GM23248 (cell line): ENCODE results near the gene NR1H4. TPM values are rescaled to one million over a fixed set of nuclear protein-coding genes. Genes with fewer than 3 reads are reported as not detected.

Source experiments
- DNase-seq: peaks from one replicate; pipeline ENCODE4 v3.0.0-alpha.2; 2015
- H2AFZ ChIP-seq: fragments of 200-600 bp; sonication (generic); 2 replicates; pipeline ENCODE4 v1.6.1; 2016; ENCODE audit warnings: antibody characterized with exemption
- H3F3A ChIP-seq: fragments of 200-600 bp; sonication (generic); 2 replicates; pipeline ENCODE4 v1.6.1; 2016; ENCODE audit warnings: mild to moderate bottlenecking, antibody characterized with exemption, mixed run types; ENCODE audit not compliant: insufficient read depth
- H3K27ac ChIP-seq: fragments of 200-600 bp; sonication (generic); 2 replicates; pipeline ENCODE4 v1.5.1; 2016; ENCODE audit warnings: mild to moderate bottlenecking
- H3K27me3 ChIP-seq: fragments of 200-600 bp; sonication (generic); replicated peaks from 2 replicates; pipeline ENCODE4 v1.6.1; 2016; ENCODE audit warnings: mild to moderate bottlenecking; ENCODE audit not compliant: insufficient read depth
- H3K36me3 ChIP-seq: fragments of 200-600 bp; sonication (generic); 2 replicates; pipeline ENCODE4 v1.6.1; 2016; ENCODE audit warnings: low read depth, mild to moderate bottlenecking
- H3K4me1 ChIP-seq: fragments of 200-600 bp; sonication (generic); 2 replicates; pipeline ENCODE4 v1.6.1; 2016; ENCODE audit warnings: mild to moderate bottlenecking; ENCODE audit not compliant: insufficient read depth
- H3K4me2 ChIP-seq: fragments of 200-600 bp; sonication (generic); one replicate; pipeline ENCODE4 v1.6.1; 2016; ENCODE audit warnings: mild to moderate bottlenecking; ENCODE audit not compliant: unreplicated experiment
- H3K4me3 ChIP-seq: fragments of 200-600 bp; sonication (generic); 2 replicates; pipeline ENCODE4 v1.5.1; 2016; ENCODE audit warnings: mild to moderate bottlenecking
- H3K79me2 ChIP-seq: fragments of 200-600 bp; sonication (generic); 2 replicates; pipeline ENCODE4 v1.6.1; 2016; ENCODE audit warnings: mild to moderate bottlenecking; ENCODE audit not compliant: insufficient read depth
- H3K9ac ChIP-seq: fragments of 200-600 bp; sonication (generic); 2 replicates; pipeline ENCODE4 v1.6.1; 2016; ENCODE audit warnings: mild to moderate bottlenecking
- H3K9me2 ChIP-seq: fragments of 200-600 bp; sonication (generic); 2 replicates; pipeline ENCODE4 v1.6.1; 2016; ENCODE audit warnings: mixed run types, mild to moderate bottlenecking, moderate library complexity; ENCODE audit not compliant: insufficient read depth
- H3K9me3 ChIP-seq: fragments of 200-600 bp; sonication (generic); one replicate; pipeline ENCODE4 v1.6.1; 2017; ENCODE audit warnings: low read depth
- H4K20me1 ChIP-seq: fragments of 200-600 bp; sonication (generic); 2 replicates; pipeline ENCODE4 v1.6.0; 2016; ENCODE audit not compliant: insufficient read depth
- EZH2 ChIP-seq: fragments of 200-600 bp; sonication (generic); IDR thresholded peaks from 2 replicates; pipeline ENCODE4 v1.6.1; 2018; ENCODE audit warnings: antibody characterized with exemption, mild to moderate bottlenecking; ENCODE audit not compliant: insufficient read depth, poor library complexity, severe bottlenecking
- EZH2phosphoT487 ChIP-seq: fragments of 200-600 bp; sonication (generic); IDR thresholded peaks from 2 replicates; pipeline ENCODE4 v1.6.1; 2018; ENCODE audit warnings: antibody characterized with exemption, moderate library complexity, mild to moderate bottlenecking, low read depth; ENCODE audit not compliant: insufficient read depth
- WGBS, 2 experiments: methylation state at CpG; one replicate each; pipeline ENCODE4 v1.1.6; 2015 to 2017; ENCODE audit warnings: low lambda C conversion rate in 2 of 2, low coverage in 1 of 2; ENCODE audit errors: missing lambda C conversion rate in 2 of 2; 5-methylcytosine and 5-hydroxymethylcytosine counted together
- in situ Hi-C: fragments of 300-500 bp; cut with MboI; formaldehyde crosslinking; loops from 2 replicates; pipeline ENCODE4 v1.15.0; 2020
- polyA plus RNA-seq: library from polyadenylated mRNA; unstranded; fragments of >200 nt; fragmentation: Nextera tagmentation; extraction: Ambion mirVana; gene quantifications from 2 replicates; pipeline ENCODE4 v1.2.1, GENCODE V29; 2016
- total RNA-seq: library from RNA; depleted of rRNA; stranded (reverse); fragments of >200 nt; shearing (Covaris generic); gene quantifications from 2 replicates; pipeline ENCODE4 v1.2.3, GENCODE V29; 2014

Gene NR1H4
- total and polyA plus RNA-seq, 2 experiments from 2014 or later, result not detected

GRCh38 chr12:100461330-100461973 is 12.2 kb upstream of the NR1H4 start:
- Histone ChIP-seq H2AFZ (no peak overlapping the region), H3F3A (no peaks in the 10 kb centered on the region), H4K20me1 (no peaks in the 10 kb centered on the region), H3K9ac (no peak overlapping the region), H3K4me3 (no peak overlapping the region), H3K27ac (no peak overlapping the region), H3K4me1 (no peaks in the 10 kb centered on the region), H3K79me2 (no peaks in the 10 kb centered on the region), H3K9me3 (no peaks in the 10 kb centered on the region), H3K9me2 (no peaks in the 10 kb centered on the region), H3K4me2 (no peak overlapping the region), H3K27me3 (no peaks in the 10 kb centered on the region), H3K36me3 (no peaks in the 10 kb centered on the region)
- in situ Hi-C loops, result no loop called here
- no peak for TF ChIP-seq EZH2phosphoT487
- no peak for TF ChIP-seq EZH2
- no peak for DNase-seq
- WGBS, 2 experiments, result 41 to 47% methylated on average over 1 of the region's 1 CpG

- Histone ChIP-seq H3K36me3 (no peaks in the 10 kb centered on the region), H4K20me1 (no peaks in the 10 kb centered on the region), H3K27ac (no peak overlapping the region), H3K9me3 (no peaks in the 10 kb centered on the region), H3K4me3 (no peak overlapping the region), H3K9ac (no peak overlapping the region), H3K79me2 (no peaks in the 10 kb centered on the region), H2AFZ (no peak overlapping the region), H3F3A (no peaks in the 10 kb centered on the region), H3K4me1 (no peaks in the 10 kb centered on the region), H3K9me2 (no peaks in the 10 kb centered on the region), H3K27me3 (no peaks in the 10 kb centered on the region), H3K4me2 (no peak overlapping the region)
- no peak for DNase-seq
- TF ChIP-seq EZH2, result no peak
- no peak for TF ChIP-seq EZH2phosphoT487
- WGBS, 2 experiments, result 31 to 52% methylated on average over 1 of the region's 1 CpG
- in situ Hi-C loops, result no loop called here
These were observed 10.0 kb upstream of the NR1H4 start for GRCh38 chr12:100463661-100464060.

GRCh38 chr12:100464529-100464928 is 9.1 kb upstream of the NR1H4 start:
- no peak for TF ChIP-seq EZH2phosphoT487
- no peak for TF ChIP-seq EZH2
- no peak for DNase-seq
- Histone ChIP-seq H3K4me2 (no peak overlapping the region), H4K20me1 (no peaks in the 10 kb centered on the region), H3K4me1 (no peaks in the 10 kb centered on the region), H3K27me3 (no peaks in the 10 kb centered on the region), H3K4me3 (no peak overlapping the region), H3K36me3 (no peaks in the 10 kb centered on the region), H3K79me2 (no peaks in the 10 kb centered on the region), H3K27ac (no peak overlapping the region), H3K9ac (no peak overlapping the region), H2AFZ (no peak overlapping the region), H3K9me2 (no peaks in the 10 kb centered on the region), H3F3A (no peaks in the 10 kb centered on the region), H3K9me3 (no peaks in the 10 kb centered on the region)
- in situ Hi-C loops, result no loop called here
- WGBS, 2 experiments, result 30 to 34% methylated on average over 1 of the region's 1 CpG

- Histone ChIP-seq H3K9me2 (no peaks in the 10 kb centered on the region), H3K27me3 (0 out of 2 replicates have a peak, but pooled peaks cover 3% of the 10 kb centered on the region), H3F3A (no peaks in the 10 kb centered on the region), H3K36me3 (no peaks in the 10 kb centered on the region), H3K9ac (no peak overlapping the region), H4K20me1 (no peaks in the 10 kb centered on the region), H3K9me3 (no peaks in the 10 kb centered on the region), H2AFZ (no peak overlapping the region), H3K27ac (no peak overlapping the region), H3K4me2 (no peak overlapping the region), H3K4me3 (no peak overlapping the region), H3K79me2 (no peaks in the 10 kb centered on the region), H3K4me1 (no peaks in the 10 kb centered on the region)
- no peak for DNase-seq
- in situ Hi-C loops, result no loop called here
- TF ChIP-seq EZH2 (no peak), EZH2phosphoT487 (no peak)
These were observed 5.5 kb upstream of the NR1H4 start for GRCh38 chr12:100468126-100468525.

- no peaks in the 10 kb centered on the region for H4K20me1 ChIP-seq
- in situ Hi-C loops, result no loop called here
- H3K4me3 ChIP-seq, result no peak overlapping the region
- no peaks in the 10 kb centered on the region for H3K79me2 ChIP-seq
- no peaks in the 10 kb centered on the region for H3K4me1 ChIP-seq
- DNase-seq, result no peak
- H3K27me3 ChIP-seq, result peaks cover 3% of the 10 kb centered on the region; the same call in 1 of the 2 replicates
- H3K27ac ChIP-seq, result no peak overlapping the region
- TF ChIP-seq EZH2 (no peak), EZH2phosphoT487 (no peak)
- H2AFZ ChIP-seq, result no peak overlapping the region
- 54 to 72% methylated on average over 2 of the region's 2 CpGs for WGBS, 2 experiments
- H3K36me3 ChIP-seq, result no peaks in the 10 kb centered on the region
- H3F3A ChIP-seq, result no peaks in the 10 kb centered on the region
- no peak overlapping the region for H3K4me2 ChIP-seq
- no peaks in the 10 kb centered on the region for H3K9me2 ChIP-seq
- no peaks in the 10 kb centered on the region for H3K9me3 ChIP-seq
- no peak overlapping the region for H3K9ac ChIP-seq
These were observed 1.3 kb upstream of the NR1H4 start for GRCh38 chr12:100472325-100472724.
